GM19238 (cell line): ENCODE data around the gene MYH15.

ENCODE experiments used
- DNase-seq: peaks from one replicate; pipeline ENCODE4 v3.0.0; 2011; ENCODE audit warnings: low spot score; ENCODE audit not compliant: insufficient read length

MYH15 gene

GRCh38 chr3:108416111-108416869 is 94.1 kb downstream of the MYH15 start:
- DNase-seq = no peak

- no peak for DNase-seq
Observed at GRCh38 chr3:108415661-108416060, 94.7 kb downstream of the MYH15 start.

GRCh38 chr3:108414007-108414406 is 96.4 kb downstream of the MYH15 start:
- DNase-seq = no peak

- no peak for DNase-seq
Observed at GRCh38 chr3:108412121-108412750, 98.2 kb downstream of the MYH15 start.

GRCh38 chr3:108410531-108410984 is 99.8 kb downstream of the MYH15 start:
- no peak for DNase-seq

- no peak for DNase-seq
Observed at GRCh38 chr3:108409800-108410178, 100.6 kb downstream of the MYH15 start.

- DNase-seq = no peak
Observed at GRCh38 chr3:108408883-108409799, 101.3 kb downstream of the MYH15 start.

GRCh38 chr3:108407886-108408285 is 102.5 kb downstream of the MYH15 start:
- no peak for DNase-seq

GRCh38 chr3:108406661-108407206 is 103.7 kb downstream of the MYH15 start:
- peak; percentile 46 for DNase-seq

GRCh38 chr3:108406063-108406660 is 104.2 kb downstream of the MYH15 start:
- DNase-seq = no peak

GRCh38 chr3:108404368-108404767 is 106.0 kb downstream of the MYH15 start:
- DNase-seq = no peak

GRCh38 chr3:108403686-108404345 is 106.6 kb downstream of the MYH15 start:
- no peak for DNase-seq

GRCh38 chr3:108403198-108403597 is 107.2 kb downstream of the MYH15 start:
- no peak for DNase-seq

- DNase-seq = no peak
Observed at GRCh38 chr3:108401836-108402235, 108.6 kb downstream of the MYH15 start.

- DNase-seq = no peak
Observed at GRCh38 chr3:108398510-108398909, 111.9 kb downstream of the MYH15 start.

GRCh38 chr3:108396336-108396735 is 114.1 kb downstream of the MYH15 start:
- DNase-seq = no peak

- DNase-seq = no peak
Observed at GRCh38 chr3:108394563-108394962, 115.8 kb downstream of the MYH15 start.

GRCh38 chr3:108394016-108394415 is 116.4 kb downstream of the MYH15 start:
- DNase-seq = no peak

- DNase-seq = no peak
Observed at GRCh38 chr3:108393128-108393900, 117.1 kb downstream of the MYH15 start.
